Activated effector memory CD4-positive, alpha-beta T cell treated with anti-CD3 and anti-CD28 coated beads, Interleukin-2, amount 50 U/mL, for 16 hours (primary cell): ENCODE measurements around the gene ZNF226.
"Not testable (repeated sequence)": the region's sequence is repeated elsewhere in the genome, so short reads cannot be mapped to it uniquely, and the experiment has no call there.

ENCODE experiments used
- DNase-seq: peaks from one replicate; pipeline ENCODE4 v3.0.0-alpha.2; 2020

Gene ZNF226

GRCh38 chr19:44212866-44213346, 48.0 kb downstream of the ZNF226 start:
- DNase-seq = no peak

- not testable (repeated sequence) for DNase-seq
Observed at GRCh38 chr19:44219926-44220325, 55.0 kb downstream of the ZNF226 start.

GRCh38 chr19:44220761-44221160, 55.9 kb downstream of the ZNF226 start:
- DNase-seq = not testable (repeated sequence)

GRCh38 chr19:44221291-44221690, 56.4 kb downstream of the ZNF226 start:
- DNase-seq = not testable (repeated sequence)
